Neural cell (in vitro differentiated cells): ENCODE results near the gene HTR3A. TPM values are rescaled to one million over a fixed set of nuclear protein-coding genes. Genes with fewer than 3 reads are reported as not detected.

ENCODE experiments used
- H2AFZ ChIP-seq: fragments of 200-600, 300-800 bp; sonication (generic), shearing (Covaris generic); 2 replicates; pipeline ENCODE4 v1.6.0; 2014; ENCODE audit warnings: low read depth, mild to moderate bottlenecking, antibody characterized with exemption, low read length, moderate library complexity
- H3F3A ChIP-seq: fragments of 200-600 bp; shearing (Covaris generic); 2 replicates; pipeline ENCODE4 v1.6.1; 2016; ENCODE audit warnings: mild to moderate bottlenecking, moderate library complexity, mixed read lengths, antibody characterized with exemption, low read length; ENCODE audit not compliant: insufficient read depth, poor library complexity, severe bottlenecking
- H3K27ac ChIP-seq: fragments of 200-600, 300-800 bp; sonication (generic), shearing (Covaris generic); 2 replicates; pipeline ENCODE4 v1.5.1; 2014; ENCODE audit warnings: mild to moderate bottlenecking, low read length, moderate library complexity
- H3K27me3 ChIP-seq: fragments of 300-800, 200-600 bp; sonication (generic), shearing (Covaris generic); 2 replicates; pipeline ENCODE4 v1.6.0; 2014; ENCODE audit warnings: mild to moderate bottlenecking, low read depth, low read length, moderate library complexity; ENCODE audit not compliant: insufficient read depth
- H3K36me3 ChIP-seq: fragments of 300-800, 200-600 bp; sonication (generic), shearing (Covaris generic); 2 replicates; pipeline ENCODE4 v1.5.1; 2014; ENCODE audit warnings: mild to moderate bottlenecking, antibody characterized with exemption, low read length, moderate library complexity; ENCODE audit not compliant: insufficient read depth
- H3K4me2 ChIP-seq: fragments of 300-800, 200-600 bp; sonication (generic), shearing (Covaris generic); 2 replicates; pipeline ENCODE4 v1.6.0; 2014; ENCODE audit warnings: mild to moderate bottlenecking, low read length
- H3K4me3 ChIP-seq: fragments of 300-800, 200-600 bp; sonication (generic), shearing (Covaris generic); 2 replicates; pipeline ENCODE4 v1.5.1; 2014; ENCODE audit warnings: mild to moderate bottlenecking, low read length, moderate library complexity
- H3K79me2 ChIP-seq: fragments of 200-600 bp; shearing (Covaris generic); replicated peaks from 2 replicates; pipeline ENCODE4 v1.6.0; 2014; ENCODE audit warnings: mild to moderate bottlenecking, low read length, moderate library complexity; ENCODE audit not compliant: insufficient read depth
- H3K9ac ChIP-seq: fragments of 300-800, 200-600 bp; sonication (generic), shearing (Covaris generic); 2 replicates; pipeline ENCODE4 v1.6.1; 2016; ENCODE audit warnings: mild to moderate bottlenecking, low read length, mixed read lengths
- H3K9me2 ChIP-seq: fragments of 200-600 bp; shearing (Covaris generic); 2 replicates; pipeline ENCODE4 v1.6.1; 2016; ENCODE audit warnings: mild to moderate bottlenecking, low read length, mixed read lengths; ENCODE audit not compliant: insufficient read depth
- H3K9me3 ChIP-seq: fragments of 200-600, 300-800 bp; sonication (generic), shearing (Covaris generic); 2 replicates; pipeline ENCODE4 v1.6.1; 2016; ENCODE audit warnings: mild to moderate bottlenecking, mixed run types, low read length, moderate library complexity, mixed read lengths
- H4K20me1 ChIP-seq: fragments of 200-600 bp; shearing (Covaris generic); 2 replicates; pipeline ENCODE4 v1.6.1; 2016; ENCODE audit warnings: mild to moderate bottlenecking, mixed run types; ENCODE audit not compliant: insufficient read depth
- CTCF ChIP-seq: fragments of 450-650 bp; IDR thresholded peaks from 2 replicates; pipeline ENCODE4 v1.5.1; 2014; ENCODE audit warnings: antibody characterized with exemption, mild to moderate bottlenecking, moderate library complexity; ENCODE audit not compliant: poor library complexity, severe bottlenecking
- EP300 ChIP-seq: fragments of 450-650 bp; conservative IDR thresholded peaks from 2 replicates; pipeline ENCODE4 v1.6.1; 2014; ENCODE audit warnings: antibody characterized with exemption, mild to moderate bottlenecking, moderate library complexity; ENCODE audit not compliant: poor library complexity, severe bottlenecking
- EZH2 ChIP-seq: fragments of 200-600, 300-800 bp; shearing (Covaris generic), sonication (generic); IDR thresholded peaks from 2 replicates; pipeline ENCODE4 v1.6.1; 2014; ENCODE audit warnings: antibody characterized with exemption, low read length, borderline replicate concordance, mild to moderate bottlenecking; ENCODE audit not compliant: insufficient read depth, poor library complexity, severe bottlenecking
- MXI1 ChIP-seq: fragments of 450-650 bp; conservative IDR thresholded peaks from 2 replicates; pipeline ENCODE4 v1.6.1; 2014; ENCODE audit warnings: antibody characterized with exemption, mild to moderate bottlenecking; ENCODE audit not compliant: poor library complexity, severe bottlenecking
- POLR2AphosphoS5 ChIP-seq: IDR thresholded peaks from 2 replicates; pipeline ENCODE4 v1.6.1; 2012
- RAD21 ChIP-seq: fragments of 450-650 bp; conservative IDR thresholded peaks from 2 replicates; pipeline ENCODE4 v1.6.1; 2014; ENCODE audit warnings: antibody characterized with exemption, mild to moderate bottlenecking, moderate library complexity
- REST ChIP-seq: IDR thresholded peaks from 2 replicates; pipeline ENCODE4 v1.6.1; 2012; ENCODE audit warnings: borderline replicate concordance
- SMC3 ChIP-seq: fragments of 450-650 bp; conservative IDR thresholded peaks from 2 replicates; pipeline ENCODE4 v1.6.1; 2014; ENCODE audit warnings: antibody characterized with exemption, mild to moderate bottlenecking, moderate library complexity; ENCODE audit not compliant: poor library complexity
- TAF1 ChIP-seq: IDR thresholded peaks from 2 replicates; pipeline ENCODE4 v1.6.1; 2012; ENCODE audit warnings: low read depth
- polyA plus RNA-seq: library from polyadenylated mRNA; depleted of rRNA; stranded (reverse); fragments of >200 nt; gene quantifications from 2 replicates; pipeline ENCODE4 v1.2.3, GENCODE V29; 2014

The HTR3A gene
- polyA plus RNA-seq, 1 donor from 2014 or later: not detected

- H3F3A ChIP-seq: no peaks in the 10 kb centered on the region
- no peak overlapping the region for H3K27ac ChIP-seq
- H3K27me3 ChIP-seq: no peaks in the 10 kb centered on the region
- no peaks in the 10 kb centered on the region for H3K9me2 ChIP-seq
- no peaks in the 10 kb centered on the region for H3K79me2 ChIP-seq
- TF ChIP-seq MXI1 (no peak), SMC3 (no peak), RAD21 (no peak)
- H3K9ac ChIP-seq: no peak overlapping the region
- H2AFZ ChIP-seq: no peak overlapping the region
- H3K9me3 ChIP-seq: no peaks in the 10 kb centered on the region
- H4K20me1 ChIP-seq: no peaks in the 10 kb centered on the region
- H3K4me2 ChIP-seq: no peak overlapping the region
- H3K36me3 ChIP-seq: no peaks in the 10 kb centered on the region
- no peak overlapping the region for H3K4me3 ChIP-seq
Observed at GRCh38 chr11:114019574-114019973, 44.7 kb downstream of the HTR3A start.

GRCh38 chr11:114025329-114025907 is 50.5 kb downstream of the HTR3A start:
- no peak overlapping the region for H2AFZ ChIP-seq
- H3K27me3 ChIP-seq: no peaks in the 10 kb centered on the region
- H3K9ac ChIP-seq: no peak overlapping the region
- no peak overlapping the region for H3K27ac ChIP-seq
- H3K9me2 ChIP-seq: no peaks in the 10 kb centered on the region
- H3K4me3 ChIP-seq: no peak overlapping the region
- H4K20me1 ChIP-seq: no peaks in the 10 kb centered on the region
- H3K4me2 ChIP-seq: no peak overlapping the region
- no peaks in the 10 kb centered on the region for H3K9me3 ChIP-seq
- no peaks in the 10 kb centered on the region for H3K79me2 ChIP-seq
- H3K36me3 ChIP-seq: no peaks in the 10 kb centered on the region
- TF ChIP-seq REST (no peak), RAD21 (no peak), CTCF (no peak), EZH2 (no peak), SMC3 (no peak), EP300 (no peak), TAF1 (no peak), MXI1 (no peak), POLR2AphosphoS5 (no peak)
- H3F3A ChIP-seq: no peaks in the 10 kb centered on the region

GRCh38 chr11:114026355-114026754 is 51.4 kb downstream of the HTR3A start:
- no peaks in the 10 kb centered on the region for H3K27me3 ChIP-seq
- H3K4me2 ChIP-seq: no peak overlapping the region
- H3K36me3 ChIP-seq: no peaks in the 10 kb centered on the region
- no peaks in the 10 kb centered on the region for H3K79me2 ChIP-seq
- H3K9ac ChIP-seq: no peak overlapping the region
- TF ChIP-seq EZH2 (no peak), SMC3 (no peak), MXI1 (no peak), CTCF (peak; percentile 18), EP300 (no peak), POLR2AphosphoS5 (no peak), TAF1 (no peak)
- no peaks in the 10 kb centered on the region for H3K9me3 ChIP-seq
- H3K9me2 ChIP-seq: no peaks in the 10 kb centered on the region
- H2AFZ ChIP-seq: no peak overlapping the region
- H3K27ac ChIP-seq: no peak overlapping the region
- no peak overlapping the region for H3K4me3 ChIP-seq
- H4K20me1 ChIP-seq: no peaks in the 10 kb centered on the region
- no peaks in the 10 kb centered on the region for H3F3A ChIP-seq
